Stimulated activated CD4-positive, alpha-beta T cell treated with anti-CD3 and anti-CD28 coated beads, Interleukin-1b, Interleukin-23, amount 100 ng/mL, for 48 hours (primary cell): Measurements from ENCODE around the gene FBXW11.
"Not testable (repeated sequence)": the region's sequence is repeated elsewhere in the genome, so short reads cannot be mapped to it uniquely, and the experiment has no call there.

Source experiments
- DNase-seq: peaks from one replicate; pipeline ENCODE4 v3.0.0-alpha.2; 2020

Gene FBXW11

GRCh38 chr5:171906703-171907590 lies 99.5 kb downstream of the FBXW11 start:
- DNase-seq, result no peak

GRCh38 chr5:171906066-171906570 lies 100.3 kb downstream of the FBXW11 start:
- no peak for DNase-seq

- DNase-seq, result no peak
Observed at GRCh38 chr5:171904886-171905285, 101.6 kb downstream of the FBXW11 start.

- DNase-seq, result no peak
Observed at GRCh38 chr5:171901764-171902163, 104.7 kb downstream of the FBXW11 start.

- no peak for DNase-seq
Observed at GRCh38 chr5:171899792-171900191, 106.6 kb downstream of the FBXW11 start.

GRCh38 chr5:171898879-171899278 lies 107.6 kb downstream of the FBXW11 start:
- DNase-seq, result no peak

- DNase-seq, result no peak
Observed at GRCh38 chr5:171898386-171898785, 108.1 kb downstream of the FBXW11 start.

GRCh38 chr5:171897231-171897630 lies 109.2 kb downstream of the FBXW11 start:
- DNase-seq, result peak; percentile 10

- no peak for DNase-seq
Observed at GRCh38 chr5:171895081-171895480, 111.4 kb downstream of the FBXW11 start.

GRCh38 chr5:171893290-171893886 lies 113.0 kb downstream of the FBXW11 start:
- DNase-seq, result peak; percentile 11

GRCh38 chr5:171891595-171891994 lies 114.8 kb downstream of the FBXW11 start:
- no peak for DNase-seq

GRCh38 chr5:171891150-171891549 lies 115.3 kb downstream of the FBXW11 start:
- no peak for DNase-seq

- DNase-seq, result no peak
Observed at GRCh38 chr5:171888051-171888481, 118.4 kb downstream of the FBXW11 start.

- DNase-seq, result not testable (repeated sequence)
Observed at GRCh38 chr5:171886037-171886436, 120.4 kb downstream of the FBXW11 start.

GRCh38 chr5:171882118-171882517 lies 124.3 kb downstream of the FBXW11 start:
- DNase-seq, result peak; percentile 19

- no peak for DNase-seq
Observed at GRCh38 chr5:171874234-171874633, 132.2 kb downstream of the FBXW11 start.

GRCh38 chr5:171872666-171873065 lies 133.8 kb downstream of the FBXW11 start:
- no peak for DNase-seq

- no peak for DNase-seq
Observed at GRCh38 chr5:171871711-171872110, 134.7 kb downstream of the FBXW11 start.

- no peak for DNase-seq
Observed at GRCh38 chr5:171869956-171870355, 136.5 kb downstream of the FBXW11 start.

GRCh38 chr5:171868236-171868635 lies 138.2 kb downstream of the FBXW11 start:
- no peak for DNase-seq

GRCh38 chr5:171867786-171868185 lies 138.7 kb downstream of the FBXW11 start:
- no peak for DNase-seq

- DNase-seq, result no peak
Observed at GRCh38 chr5:171865471-171865870, 141.0 kb downstream of the FBXW11 start.

GRCh38 chr5:171863935-171864334 lies 142.5 kb downstream of the FBXW11 start:
- no peak for DNase-seq

- DNase-seq, result no peak
Observed at GRCh38 chr5:171862624-171863023, 143.8 kb downstream of the FBXW11 start.
